ENCODE results near the gene AFTPH.

The AFTPH gene

GRCh38 chr2:64523666-64524603 lies at the start of gene AFTPH:
Gene AFTPH, plus strand, starts transcription at chr2:64524328. Its CDS starts 27,147 bp downstream, at chr2:64551475.
- in situ Hi-C loops (cut with MboI; ENCODE audit: low sequenced_read_pairs) = no loop called here

- in situ Hi-C loops (cut with MboI; ENCODE audit: low sequenced_read_pairs) = no loop called here
These were observed 49.5 kb upstream of the AFTPH start for GRCh38 chr2:64474636-64475035.

- in situ Hi-C loops (cut with MboI; ENCODE audit: low sequenced_read_pairs) = no loop called here
These were observed 47.1 kb upstream of the AFTPH start for GRCh38 chr2:64477037-64477436.

GRCh38 chr2:64477979-64478378 lies 46.1 kb upstream of the AFTPH start:
- in situ Hi-C loops (cut with MboI; ENCODE audit: low sequenced_read_pairs) = no loop called here

GRCh38 chr2:64478502-64479230 lies 45.5 kb upstream of the AFTPH start:
- in situ Hi-C loops (cut with MboI; ENCODE audit: low sequenced_read_pairs) = no loop called here

- in situ Hi-C loops (cut with MboI; ENCODE audit: low sequenced_read_pairs) = no loop called here
These were observed 44.6 kb upstream of the AFTPH start for GRCh38 chr2:64479259-64480117.

GRCh38 chr2:64481665-64482064 lies 42.5 kb upstream of the AFTPH start:
- in situ Hi-C loops (cut with MboI; ENCODE audit: low sequenced_read_pairs) = no loop called here

- in situ Hi-C loops (cut with MboI; ENCODE audit: low sequenced_read_pairs) = no loop called here
These were observed 41.9 kb upstream of the AFTPH start for GRCh38 chr2:64482243-64482642.

GRCh38 chr2:64482765-64483504 lies 41.2 kb upstream of the AFTPH start:
- in situ Hi-C loops (cut with MboI; ENCODE audit: low sequenced_read_pairs) = no loop called here

GRCh38 chr2:64485331-64485730 lies 38.8 kb upstream of the AFTPH start:
- in situ Hi-C loops (cut with MboI; ENCODE audit: low sequenced_read_pairs) = no loop called here

GRCh38 chr2:64485961-64486360 lies 38.2 kb upstream of the AFTPH start:
- in situ Hi-C loops (cut with MboI; ENCODE audit: low sequenced_read_pairs) = no loop called here

- in situ Hi-C loops (cut with MboI; ENCODE audit: low sequenced_read_pairs) = no loop called here
These were observed 36.7 kb upstream of the AFTPH start for GRCh38 chr2:64487256-64488049.

GRCh38 chr2:64488050-64488974 lies 35.8 kb upstream of the AFTPH start:
- in situ Hi-C loops (cut with MboI; ENCODE audit: low sequenced_read_pairs) = no loop called here

- in situ Hi-C loops (cut with MboI; ENCODE audit: low sequenced_read_pairs) = no loop called here
These were observed 34.9 kb upstream of the AFTPH start for GRCh38 chr2:64489081-64489751.

- in situ Hi-C loops (cut with MboI; ENCODE audit: low sequenced_read_pairs) = no loop called here
These were observed 32.7 kb upstream of the AFTPH start for GRCh38 chr2:64491426-64491825.

GRCh38 chr2:64492272-64492671 lies 31.9 kb upstream of the AFTPH start:
- in situ Hi-C loops (cut with MboI; ENCODE audit: low sequenced_read_pairs) = no loop called here

- in situ Hi-C loops (cut with MboI; ENCODE audit: low sequenced_read_pairs) = no loop called here
These were observed 31.3 kb upstream of the AFTPH start for GRCh38 chr2:64492821-64493220.

- in situ Hi-C loops (cut with MboI; ENCODE audit: low sequenced_read_pairs) = no loop called here
These were observed 30.3 kb upstream of the AFTPH start for GRCh38 chr2:64493788-64494187.
